ENCODE results near the gene RANBP1.

Gene RANBP1

DNA sequence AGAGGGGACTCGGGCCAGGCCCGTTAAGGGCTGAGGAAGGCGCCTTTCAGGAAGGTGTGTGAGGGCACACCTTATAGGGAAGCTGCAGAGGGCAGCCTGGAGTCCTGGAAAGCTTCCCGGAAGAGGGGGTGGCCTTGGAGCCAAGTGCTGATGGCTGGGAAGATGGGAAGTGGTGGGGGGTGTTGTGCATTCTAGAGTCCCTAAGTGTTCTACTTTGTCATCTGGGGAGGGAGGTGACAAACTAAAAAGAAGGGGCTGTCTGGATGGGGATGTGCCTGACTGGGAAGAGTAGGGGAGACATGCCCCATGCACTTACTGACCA, 22.5 kb downstream of the RANBP1 start:
- DNase-seq (ENCODE audit: extremely low read depth, low read depth) = no peak

GRCh38 chr22:20138868-20139267, 23.0 kb downstream of the RANBP1 start:
- TF ChIP-seq CTCF (IDR thresholded peaks at IDR 0.05; ENCODE audit: low read depth, low read length) = no peak

More for the DNA sequence above, 22.5 kb downstream of the RANBP1 start:
- TF ChIP-seq CTCF (IDR thresholded peaks at IDR 0.05; ENCODE audit: low read depth, low read length) = no peak

DNA sequence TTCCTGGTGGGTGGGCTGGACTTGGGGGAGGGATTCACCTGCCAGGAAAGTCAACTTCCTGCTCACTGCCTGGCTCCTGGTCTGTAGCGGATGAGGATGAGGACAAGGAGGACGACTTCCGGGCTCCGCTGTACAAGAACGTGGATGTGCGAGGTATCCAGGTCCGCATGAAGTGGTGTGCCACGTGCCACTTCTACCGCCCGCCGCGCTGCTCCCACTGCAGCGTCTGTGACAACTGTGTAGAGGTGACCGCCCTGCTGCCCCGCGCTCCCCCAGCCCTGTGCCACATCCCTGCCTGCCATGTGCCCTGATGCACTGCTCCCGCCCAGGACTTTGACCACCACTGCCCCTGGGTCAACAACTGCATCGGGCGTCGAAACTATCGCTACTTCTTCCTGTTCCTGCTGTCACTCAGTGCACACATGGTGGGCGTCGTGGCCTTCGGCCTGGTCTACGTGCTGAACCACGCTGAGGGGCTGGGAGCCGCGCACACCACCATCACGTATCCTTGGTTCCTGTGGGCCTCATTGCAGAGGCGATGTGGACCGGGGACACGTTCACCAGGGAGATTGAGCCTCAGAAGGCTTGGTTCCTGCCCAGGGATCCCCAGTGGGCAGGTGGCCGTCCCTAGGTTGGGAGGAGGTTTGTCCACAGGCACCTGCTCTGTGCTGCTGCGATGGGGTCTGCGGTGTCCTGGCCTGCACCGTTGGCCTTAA, 23.6 kb downstream of the RANBP1 start:
- TF ChIP-seq CTCF (IDR thresholded peaks at IDR 0.05; ENCODE audit: low read depth, low read length) = no peak
- no peak for DNase-seq (ENCODE audit: extremely low read depth, low read depth)

More at GRCh38 chr22:20138868-20139267, 23.0 kb downstream of the RANBP1 start:
- no peak for DNase-seq (ENCODE audit: extremely low read depth, low read depth)

GRCh38 chr22:20140107-20140445, 24.2 kb downstream of the RANBP1 start:
- TF ChIP-seq CTCF (IDR thresholded peaks at IDR 0.05; ENCODE audit: low read depth, low read length) = no peak
- DNase-seq (ENCODE audit: extremely low read depth, low read depth) = no peak

DNA sequence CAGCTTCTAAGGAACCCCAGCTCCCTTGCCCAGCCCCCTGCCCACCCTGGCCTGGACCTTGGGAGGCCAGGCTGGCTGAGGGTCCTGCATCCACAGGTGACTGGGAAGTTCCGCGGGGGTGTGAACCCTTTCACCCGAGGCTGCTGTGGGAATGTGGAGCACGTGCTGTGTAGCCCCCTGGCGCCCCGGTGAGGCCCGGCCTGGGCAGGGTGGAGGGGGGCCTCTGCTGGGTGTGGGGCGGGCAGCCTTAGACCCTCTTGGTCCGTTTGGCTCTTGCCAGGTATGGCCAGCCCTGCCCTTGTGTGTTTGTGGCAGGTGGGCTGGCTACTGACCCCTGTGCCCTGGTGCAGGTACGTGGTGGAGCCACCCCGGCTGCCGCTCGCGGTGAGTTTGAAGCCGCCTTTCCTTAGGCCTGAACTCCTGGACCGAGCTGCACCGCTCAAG, 24.6 kb downstream of the RANBP1 start:
- DNase-seq (ENCODE audit: extremely low read depth, low read depth) = no peak
- TF ChIP-seq CTCF (IDR thresholded peaks at IDR 0.05; ENCODE audit: low read depth, low read length) = no peak

DNA sequence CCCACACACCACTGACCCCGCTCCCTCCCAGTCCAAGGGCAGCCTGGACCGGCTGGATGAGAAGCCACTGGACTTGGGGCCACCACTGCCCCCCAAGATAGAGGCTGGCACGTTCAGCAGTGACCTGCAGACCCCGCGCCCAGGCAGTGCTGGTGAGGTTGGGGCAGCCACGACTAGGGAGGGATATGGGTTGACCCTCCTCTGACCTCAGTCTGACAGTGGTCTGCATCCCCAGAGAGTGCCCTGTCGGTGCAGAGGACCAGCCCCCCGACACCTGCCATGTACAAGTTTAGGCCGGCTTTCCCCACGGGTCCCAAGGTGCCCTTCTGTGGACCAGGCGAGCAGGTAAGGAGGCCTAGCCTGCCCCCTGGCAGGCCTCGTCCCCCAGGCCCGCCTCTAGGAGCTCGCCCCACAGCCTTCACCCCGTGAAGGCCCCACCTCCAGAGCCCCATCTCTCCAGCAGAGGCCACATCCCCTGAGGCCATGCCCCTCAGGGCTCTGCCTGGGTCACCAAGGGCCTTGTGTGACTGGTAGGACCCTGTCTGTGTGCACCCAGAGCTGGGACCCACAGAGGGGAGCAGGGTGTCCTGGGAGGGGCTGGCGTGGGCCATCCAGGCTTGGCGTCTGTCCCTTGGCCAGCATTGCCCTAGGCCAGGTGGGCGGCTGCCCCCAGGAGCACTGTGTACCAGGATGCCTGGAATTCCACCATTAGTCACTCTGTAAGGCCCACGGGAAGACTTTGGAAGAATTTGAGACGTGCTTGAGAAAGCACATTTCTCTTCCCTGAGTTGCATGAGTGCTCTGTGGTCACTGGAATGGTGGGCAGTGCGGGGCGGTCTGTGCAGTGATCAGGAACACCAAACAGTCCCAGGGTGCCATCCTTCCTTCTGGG, 25.5 kb downstream of the RANBP1 start:
- DNase-seq (ENCODE audit: extremely low read depth, low read depth) = peak; percentile 8

More for the DNA sequence above, 25.5 kb downstream of the RANBP1 start:
- TF ChIP-seq CTCF (IDR thresholded peaks at IDR 0.05; ENCODE audit: low read depth, low read length) = no peak
